Gastroesophageal sphincter (tissue), 4 donors: ENCODE data around the gene RXFP4. TPM values are rescaled to one million over a fixed set of nuclear protein-coding genes. Genes with fewer than 3 reads are reported as not detected.

Source experiments
- ATAC-seq: fragments of 150-250 bp; one replicate; pipeline ENCODE4 v1.9.1; 2016; ENCODE audit warnings: mild to moderate bottlenecking, moderate library complexity
- H3K27ac ChIP-seq, 4 donors: fragments of 200-600 bp; sonication (generic) in 3 of 4; 1 replicate in 3 of 4; 2 replicates in 1 of 4; pipeline ENCODE4 v1.5.1; 2016 to 2019
- H3K27me3 ChIP-seq: fragments of 200-600 bp; sonication (generic); one replicate; pipeline ENCODE4 v1.5.1; 2019
- H3K36me3 ChIP-seq, 2 donors: fragments of 200-600 bp; sonication (generic); one replicate each; pipeline ENCODE4 v1.5.1; 2019; ENCODE audit warnings: control low read depth in 1 of 2
- H3K4me1 ChIP-seq, 3 donors: fragments of 200-600 bp; sonication (generic); 1 replicate in 2 of 3; 2 replicates in 1 of 3; pipeline ENCODE4 v1.5.1; 2016 to 2019; ENCODE audit warnings: control low read depth in 2 of 3
- H3K4me3 ChIP-seq, 2 donors: fragments of 200-600 bp; sonication (generic); one replicate each; pipeline ENCODE4 v1.5.1; 2019; ENCODE audit warnings: mild to moderate bottlenecking in 1 of 2, moderate library complexity in 1 of 2
- H3K9me3 ChIP-seq, 3 donors: fragments of 200-600 bp; sonication (generic); one replicate each; pipeline ENCODE4 v1.5.1; 2017 to 2019; ENCODE audit warnings: control low read depth in 2 of 3
- CTCF ChIP-seq, 4 experiments: fragments of 200-600 bp in 2 of 4; fragments of 450-650 bp in 2 of 4; sonication (generic) in 1 of 4; IDR thresholded peaks; one replicate each; pipeline ENCODE4 v1.5.1; 2017 to 2019; ENCODE audit warnings: antibody characterized with exemption in 4 of 4, mild to moderate bottlenecking in 2 of 4, moderate library complexity in 2 of 4
- EP300 ChIP-seq: sonication (generic); formaldehyde crosslinking; IDR thresholded peaks from one replicate; pipeline ENCODE4 v1.6.1; 2017; ENCODE audit warnings: antibody characterized with exemption, mild to moderate bottlenecking
- POLR2A ChIP-seq, 2 donors: fragments of 450-650 bp; IDR thresholded peaks; one replicate each; pipeline ENCODE4 v1.6.1; 2017; ENCODE audit warnings: antibody characterized with exemption in 2 of 2, mild to moderate bottlenecking in 2 of 2, moderate library complexity in 1 of 2
- POLR2AphosphoS5 ChIP-seq: sonication (generic); formaldehyde crosslinking; IDR thresholded peaks from one replicate; pipeline ENCODE4 v1.6.1; 2017; ENCODE audit warnings: antibody characterized with exemption
- WGBS, 2 donors: methylation state at CpG; one replicate each; pipeline ENCODE4 v1.1.5; 2018; ENCODE audit warnings: low coverage in 1 of 2; 5-methylcytosine and 5-hydroxymethylcytosine counted together
- total RNA-seq, 4 donors: library from RNA; depleted of rRNA; stranded (reverse); fragments of >200 nt; gene quantifications; one replicate each; pipeline ENCODE4 v1.1.0, GENCODE V29; 2016

RXFP4 gene
- total RNA-seq, 4 donors from 2014 or later: 0.27 TPM; not detected in 3

- 0% methylated on average over 8 to 11 of the region's 14 CpGs for WGBS, 2 donors
- Histone ChIP-seq H3K9me3 (no peaks in the 10 kb centered on the region), H3K4me1 (peaks cover 18 to 88% (median 68%) of the 10 kb centered on the region in 3 donors), H3K36me3 (no peaks in the 10 kb centered on the region), H3K4me3 (peak overlapping the region; percentile 73 to 92), H3K27me3 (no peaks in the 10 kb centered on the region), H3K27ac (peak overlapping the region; percentile 93 to 99 (median 96))
- ATAC-seq: peak; percentile 31
- TF ChIP-seq POLR2A (IDR thresholded peaks at IDR 0.05) (no peak), POLR2AphosphoS5 (peak; percentile 44)
Measured at GRCh38 chr1:155976062-155976912, 34.8 kb downstream of the RXFP4 start.

- peaks cover 18 to 88% (median 63%) of the 10 kb centered on the region in 3 donors for H3K4me1 ChIP-seq
- ATAC-seq: no peak
- WGBS, 2 donors: 0% methylated on average over 3 to 4 of the region's 5 CpGs
- H3K36me3 ChIP-seq: no peaks in the 10 kb centered on the region
- peak overlapping the region; percentile 93 to 99 (median 96) for H3K27ac ChIP-seq
- TF ChIP-seq POLR2A (IDR thresholded peaks at IDR 0.05): no peak
- TF ChIP-seq EP300: no peak
- TF ChIP-seq CTCF (IDR thresholded peaks at IDR 0.05): no peak
- TF ChIP-seq POLR2AphosphoS5: no peak
- H3K27me3 ChIP-seq: no peaks in the 10 kb centered on the region
- H3K9me3 ChIP-seq: no peaks in the 10 kb centered on the region
- H3K4me3 ChIP-seq: peak overlapping the region; percentile 73 to 92
Measured at GRCh38 chr1:155976913-155977689, 35.7 kb downstream of the RXFP4 start.

GRCh38 chr1:155977690-155978324 is 36.4 kb downstream of the RXFP4 start:
- Histone ChIP-seq H3K4me3 (peak overlapping the region; percentile 73 to 92), H3K36me3 (no peaks in the 10 kb centered on the region), H3K27me3 (no peaks in the 10 kb centered on the region), H3K4me1 (peaks cover 18 to 88% (median 65%) of the 10 kb centered on the region in 3 donors), H3K9me3 (no peaks in the 10 kb centered on the region), H3K27ac (peak overlapping the region; percentile 93 to 99 (median 96))
- peak; percentile 50 for ATAC-seq
- TF ChIP-seq POLR2A (IDR thresholded peaks at IDR 0.05) (no peak), POLR2AphosphoS5 (no peak), EP300 (no peak), CTCF (IDR thresholded peaks at IDR 0.05) (no peak)
- WGBS, 2 donors: 0% methylated on average over 9 to 10 of the region's 52 CpGs

GRCh38 chr1:155978325-155978972 is 37.0 kb downstream of the RXFP4 start, which contains the start of gene ARHGEF2:
ARHGEF2 (minus strand) TSS chr1:155978547; CDS start chr1:155978427, 120 bp downstream.
- Histone ChIP-seq H3K9me3 (no peaks in the 10 kb centered on the region), H3K27me3 (no peaks in the 10 kb centered on the region), H3K4me1 (peaks cover 18 to 88% (median 59%) of the 10 kb centered on the region in 3 donors), H3K4me3 (peak within 1 kb of the TSS; percentile 73 to 92), H3K36me3 (no peaks in the 10 kb centered on the region), H3K27ac (peak within 1 kb of the TSS; percentile 93 to 99 (median 96))
- WGBS, 2 donors: 0% methylated on average over 10 to 12 of the region's 52 CpGs
- ATAC-seq: peak; percentile 58
- TF ChIP-seq CTCF (IDR thresholded peaks at IDR 0.05) (peak in 2 of 4 experiments; percentile 4 to 37), POLR2A (IDR thresholded peaks at IDR 0.05) (peak; percentile 21 to 45), EP300 (no peak), POLR2AphosphoS5 (peak; percentile 49)
